SK-N-SH (cell line): ENCODE data around the gene TMEM218. TPM values are rescaled to one million over a fixed set of nuclear protein-coding genes. Genes with fewer than 3 reads are reported as not detected.

Source experiments
- CTCF ChIA-PET: fragments of 300-600, 350-600 bp; formaldehyde crosslinking; extraction: SDS; loops from one replicate; lab custom pipeline; 2021; lab: Yijun Ruan, JAX
- POLR2A ChIA-PET: fragments of 350-600 bp; sonication (Branson Sonifier 250); formaldehyde crosslinking; extraction: SDS; loops from one replicate; lab custom pipeline; 2020; ENCODE audit warnings: antibody characterized with exemption, inconsistent platforms; lab: Yijun Ruan, JAX
- DNase-seq: peaks from one replicate; pipeline ENCODE4 v3.0.0; 2012
- H2AFZ ChIP-seq: fragments of 200-600 bp; sonication (generic); 2 replicates; pipeline ENCODE4 v1.8.1; 2016; ENCODE audit warnings: antibody characterized with exemption, mild to moderate bottlenecking, low read depth
- H3F3A ChIP-seq: fragments of 200-600 bp; sonication (generic); replicated peaks from 2 replicates; pipeline ENCODE3; 2016; ENCODE audit warnings: antibody characterized with exemption, mild to moderate bottlenecking; ENCODE audit not compliant: insufficient read depth
- H3K27ac ChIP-seq, 2 experiments: fragments of 200-500 bp in 1 of 2; fragments of 200-600 bp in 1 of 2; sonication (Bioruptor generic) in 1 of 2; sonication (generic), shearing (Covaris generic) in 1 of 2; 2 replicates each; pipeline versions ENCODE4 v1.5.1 to v1.6.1; 2014 to 2016; ENCODE audit warnings: low read depth in 2 of 2, inconsistent platforms in 1 of 2, low read length in 1 of 2, mild to moderate bottlenecking in 1 of 2, mixed read lengths in 1 of 2
- H3K27me3 ChIP-seq: fragments of 200-600 bp; sonication (generic), shearing (Covaris generic); 2 replicates; pipeline ENCODE4 v1.6.1; 2016; ENCODE audit warnings: mixed run types; ENCODE audit not compliant: insufficient read depth
- H3K36me3 ChIP-seq, 2 experiments: fragments of 200-500 bp in 1 of 2; fragments of 200-600 bp in 1 of 2; sonication (Bioruptor generic) in 1 of 2; sonication (generic) in 1 of 2; replicated peaks in 1 of 2; 2 replicates each; pipeline versions ENCODE3 to v1.5.1; 2014 to 2016; ENCODE audit warnings: low read length in 1 of 2, mild to moderate bottlenecking in 1 of 2; ENCODE audit not compliant: insufficient read depth in 2 of 2, control insufficient read depth in 1 of 2
- H3K4me1 ChIP-seq, 2 experiments: fragments of 200-500 bp in 1 of 2; fragments of 200-600 bp in 1 of 2; sonication (Bioruptor generic) in 1 of 2; sonication (generic), shearing (Covaris generic) in 1 of 2; 2 replicates each; pipeline versions ENCODE4 v1.5.1 to v1.6.1; 2014 to 2016; ENCODE audit warnings: low read depth in 1 of 2, low read length in 1 of 2, mixed run types in 1 of 2; ENCODE audit not compliant: insufficient read depth in 2 of 2, control insufficient read depth in 1 of 2
- H3K4me2 ChIP-seq: fragments of 200-600 bp; sonication (generic), shearing (Covaris generic); 2 replicates; pipeline ENCODE4 v1.6.1; 2017; ENCODE audit warnings: mixed run types
- H3K4me3 ChIP-seq, 2 experiments: fragments of 200-500 bp in 1 of 2; fragments of 200-600 bp in 1 of 2; sonication (Bioruptor generic) in 1 of 2; sonication (generic), shearing (Covaris generic) in 1 of 2; 2 replicates each; pipeline versions ENCODE4 v1.5.1 to v1.8.1; 2014 to 2016; ENCODE audit warnings: low read depth in 2 of 2, inconsistent platforms in 1 of 2, low read length in 1 of 2, mild to moderate bottlenecking in 1 of 2, mixed read lengths in 1 of 2, moderate library complexity in 1 of 2
- H3K79me2 ChIP-seq: fragments of 200-600 bp; sonication (generic); 2 replicates; pipeline ENCODE4 v1.8.1; 2017; ENCODE audit warnings: mild to moderate bottlenecking; ENCODE audit not compliant: insufficient read depth
- H3K9ac ChIP-seq: fragments of 200-600 bp; sonication (generic); 2 replicates; pipeline ENCODE4 v1.6.1; 2017; ENCODE audit warnings: mixed run types
- H3K9me2 ChIP-seq: fragments of 200-600 bp; sonication (generic); 2 replicates; pipeline ENCODE4 v1.6.1; 2017; ENCODE audit warnings: mixed run types
- H3K9me3 ChIP-seq: fragments of 200-600 bp; sonication (generic); 2 replicates; pipeline ENCODE4 v1.6.1; 2017; ENCODE audit warnings: mixed run types, mild to moderate bottlenecking, moderate library complexity
- H4K20me1 ChIP-seq: fragments of 200-600 bp; sonication (generic); 2 replicates; pipeline ENCODE4 v1.6.1; 2017; ENCODE audit warnings: mild to moderate bottlenecking, mixed run types; ENCODE audit not compliant: insufficient read depth
- CHD2 ChIP-seq: fragments of 150-350 bp; IDR thresholded peaks from 2 replicates; pipeline ENCODE4 v1.6.1; 2018; ENCODE audit warnings: low read length; ENCODE audit not compliant: partially characterized antibody
- EP300 ChIP-seq, 2 experiments: IDR thresholded peaks; 2 replicates each; pipeline versions ENCODE4 v1.4.0 to v1.6.1; 2012; ENCODE audit warnings: borderline replicate concordance in 1 of 2, low read depth in 1 of 2, low read length in 1 of 2
- EZH2phosphoT487 ChIP-seq: fragments of 200-600 bp; sonication (generic); IDR thresholded peaks from 2 replicates; pipeline ENCODE4 v1.6.1; 2017; ENCODE audit warnings: low read depth, mixed run types, mild to moderate bottlenecking, antibody characterized with exemption, moderate library complexity, borderline replicate concordance
- FOSL2 ChIP-seq: IDR thresholded peaks from 2 replicates; pipeline ENCODE4 v1.4.0; 2012; ENCODE audit warnings: low read depth, mild to moderate bottlenecking, moderate library complexity, borderline replicate concordance
- GABPA ChIP-seq: IDR thresholded peaks from 2 replicates; pipeline ENCODE4 v1.4.0; 2012; ENCODE audit warnings: low read depth, mild to moderate bottlenecking
- GATA2 ChIP-seq: sonication (generic); formaldehyde crosslinking; IDR thresholded peaks from 2 replicates; pipeline ENCODE4 v1.5.0; 2020; ENCODE audit warnings: mild to moderate bottlenecking, missing genetic modification reagents
- MEF2A ChIP-seq: IDR thresholded peaks from 2 replicates; pipeline ENCODE4 v1.4.0; 2012; ENCODE audit warnings: low read depth, borderline replicate concordance
- RAD21 ChIP-seq: IDR thresholded peaks from 2 replicates; pipeline ENCODE4 v1.6.1; 2012; ENCODE audit warnings: mild to moderate bottlenecking, low read length
- RCOR1 ChIP-seq: fragments of 150-350 bp; IDR thresholded peaks from 2 replicates; pipeline ENCODE4 v1.6.1; 2017; ENCODE audit warnings: antibody characterized with exemption, low read length
- RFX5 ChIP-seq: IDR thresholded peaks from 2 replicates; pipeline ENCODE4 v1.6.1; 2012; ENCODE audit warnings: mild to moderate bottlenecking, improper control_type of control experiment, low read length
- TCF12 ChIP-seq: IDR thresholded peaks from 2 replicates; pipeline ENCODE4 v1.4.0; 2012
- YY1 ChIP-seq: IDR thresholded peaks from 2 replicates; pipeline ENCODE4 v1.4.0; 2012; ENCODE audit warnings: low read depth, mild to moderate bottlenecking
- WGBS: methylation state at CpG from one replicate; pipeline ENCODE4 v1.1.6; 2017; ENCODE audit warnings: low lambda C conversion rate; 5-methylcytosine and 5-hydroxymethylcytosine counted together
- polyA plus RNA-seq, 3 experiments: library from polyadenylated mRNA; depleted of rRNA; stranded (reverse); fragments of >200 nt; gene quantifications; 2 replicates each; pipeline ENCODE4 v1.2.3, GENCODE V29; 2012
- TF ChIP-seq, protein P1 (sequence below): IDR thresholded peaks from 2 replicates; pipeline ENCODE4 v1.4.0; 2012; ENCODE audit warnings: low read depth, borderline replicate concordance
- TF ChIP-seq, protein P2 (sequence below): fragments of 150-350 bp; IDR thresholded peaks from 2 replicates; pipeline ENCODE4 v1.6.1; 2016; ENCODE audit warnings: mild to moderate bottlenecking, low read depth, low read length

Gene TMEM218
- polyA plus RNA-seq, 1 of the 3 experiments (the other 2 are of a cell fraction) = 36.2 TPM

DNA sequence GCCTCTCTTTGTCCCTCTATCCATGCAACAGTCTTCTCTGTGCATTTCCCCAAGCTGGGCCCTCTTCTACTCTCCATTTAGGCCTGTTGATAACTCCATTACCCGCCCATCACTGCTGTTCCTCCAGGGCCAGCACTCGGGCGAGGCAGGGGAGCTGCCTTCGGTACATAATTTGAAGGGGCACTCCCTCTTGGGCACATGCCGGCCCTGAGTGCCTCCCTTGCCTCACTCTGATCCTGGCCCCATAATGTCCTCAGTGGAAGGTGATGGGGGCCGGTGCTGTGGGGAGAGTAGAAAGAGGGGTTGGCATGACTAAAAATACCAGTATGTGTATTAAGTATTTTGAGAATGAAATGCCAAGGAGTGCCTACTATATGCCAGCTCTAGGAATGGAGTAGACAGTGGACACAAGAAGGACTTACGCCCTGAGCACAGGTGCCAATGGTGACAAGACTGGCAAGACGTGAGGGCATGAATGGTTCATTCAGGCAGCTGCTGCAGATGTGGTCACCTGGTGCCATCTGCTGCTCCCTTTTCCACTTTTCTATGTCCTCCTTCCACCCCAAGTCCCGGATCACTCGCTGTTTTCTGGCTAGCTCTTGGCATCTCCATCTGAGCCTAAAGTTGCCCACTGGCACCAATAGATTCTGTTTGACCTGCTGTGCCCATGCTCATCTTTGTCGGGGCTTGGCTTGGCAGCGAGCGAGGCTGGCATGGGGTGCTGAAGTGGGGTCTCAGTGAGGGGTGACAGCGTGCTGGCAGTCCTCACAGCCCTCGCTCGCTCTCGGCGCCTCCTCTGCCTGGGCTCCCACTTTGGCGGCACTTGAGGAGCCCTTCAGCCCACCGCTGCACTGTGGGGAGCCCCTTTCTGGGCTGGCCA lies 22.6 kb downstream of the TMEM218 start:
- ChIA-PET POLR2A (no interaction called here), CTCF (interaction anchor here (1.2 to 13.2 kb wide), 5 partner anchors 52 to 364 kb away, joined by 3 to 147 read pairs (median 7); partner anchors contain the start of gene PKNOX2)
- TF ChIP-seq RCOR1 = no peak
- TF ChIP-seq EZH2phosphoT487 = no peak
- TF ChIP-seq, protein P1, sequence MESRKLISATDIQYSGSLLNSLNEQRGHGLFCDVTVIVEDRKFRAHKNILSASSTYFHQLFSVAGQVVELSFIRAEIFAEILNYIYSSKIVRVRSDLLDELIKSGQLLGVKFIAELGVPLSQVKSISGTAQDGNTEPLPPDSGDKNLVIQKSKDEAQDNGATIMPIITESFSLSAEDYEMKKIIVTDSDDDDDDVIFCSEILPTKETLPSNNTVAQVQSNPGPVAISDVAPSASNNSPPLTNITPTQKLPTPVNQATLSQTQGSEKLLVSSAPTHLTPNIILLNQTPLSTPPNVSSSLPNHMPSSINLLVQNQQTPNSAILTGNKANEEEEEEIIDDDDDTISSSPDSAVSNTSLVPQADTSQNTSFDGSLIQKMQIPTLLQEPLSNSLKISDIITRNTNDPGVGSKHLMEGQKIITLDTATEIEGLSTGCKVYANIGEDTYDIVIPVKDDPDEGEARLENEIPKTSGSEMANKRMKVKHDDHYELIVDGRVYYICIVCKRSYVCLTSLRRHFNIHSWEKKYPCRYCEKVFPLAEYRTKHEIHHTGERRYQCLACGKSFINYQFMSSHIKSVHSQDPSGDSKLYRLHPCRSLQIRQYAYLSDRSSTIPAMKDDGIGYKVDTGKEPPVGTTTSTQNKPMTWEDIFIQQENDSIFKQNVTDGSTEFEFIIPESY = no peak
- TF ChIP-seq RFX5 = no peak
- TF ChIP-seq, protein P2, sequence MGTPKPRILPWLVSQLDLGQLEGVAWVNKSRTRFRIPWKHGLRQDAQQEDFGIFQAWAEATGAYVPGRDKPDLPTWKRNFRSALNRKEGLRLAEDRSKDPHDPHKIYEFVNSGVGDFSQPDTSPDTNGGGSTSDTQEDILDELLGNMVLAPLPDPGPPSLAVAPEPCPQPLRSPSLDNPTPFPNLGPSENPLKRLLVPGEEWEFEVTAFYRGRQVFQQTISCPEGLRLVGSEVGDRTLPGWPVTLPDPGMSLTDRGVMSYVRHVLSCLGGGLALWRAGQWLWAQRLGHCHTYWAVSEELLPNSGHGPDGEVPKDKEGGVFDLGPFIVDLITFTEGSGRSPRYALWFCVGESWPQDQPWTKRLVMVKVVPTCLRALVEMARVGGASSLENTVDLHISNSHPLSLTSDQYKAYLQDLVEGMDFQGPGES = no peak
- TF ChIP-seq CHD2 = no peak
- TF ChIP-seq YY1 = no peak
- no peak overlapping the region for H3K27ac ChIP-seq
- no peaks in the 10 kb centered on the region for H3K9me2 ChIP-seq
- no peak for DNase-seq
- no peak overlapping the region for H3K4me2 ChIP-seq
- H3K4me1 ChIP-seq = peaks cover 4% of the 10 kb centered on the region in 2 experiments; a peak in 2 of 4 replicates
- H3K27me3 ChIP-seq = no peaks in the 10 kb centered on the region
- no peaks in the 10 kb centered on the region for H3K9me3 ChIP-seq
- H3K36me3 ChIP-seq = no peaks in the 10 kb centered on the region
- H4K20me1 ChIP-seq = no peaks in the 10 kb centered on the region
- peaks cover 2% of the 10 kb centered on the region for H3F3A ChIP-seq
- H3K4me3 ChIP-seq = no peak overlapping the region
- no peak overlapping the region for H2AFZ ChIP-seq
- no peak overlapping the region for H3K9ac ChIP-seq
- WGBS = 89% methylated on average over 15 of the region's 20 CpGs
- no peaks in the 10 kb centered on the region for H3K79me2 ChIP-seq

DNA sequence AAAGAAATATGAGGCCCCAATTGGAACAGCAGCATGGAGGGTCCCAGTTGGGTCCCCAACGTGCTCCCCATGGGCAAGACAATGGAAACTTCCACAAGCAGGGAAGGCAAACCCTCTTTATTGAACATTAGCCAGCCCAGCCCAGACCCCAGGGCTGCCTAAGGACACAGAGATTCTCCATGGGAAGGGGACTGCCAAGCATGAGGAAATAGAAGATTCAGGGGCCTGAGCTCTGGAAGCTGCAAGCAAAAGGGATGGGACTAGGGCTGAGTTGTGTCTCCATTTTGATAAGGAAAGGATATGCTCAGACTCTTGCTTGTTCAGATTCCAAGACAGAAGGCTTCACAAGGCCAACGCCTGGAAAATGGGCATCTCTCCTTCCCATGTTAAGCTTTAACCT lies 23.3 kb downstream of the TMEM218 start:
- no peak overlapping the region for H3K4me3 ChIP-seq
- peaks cover 4% of the 10 kb centered on the region in 2 experiments; a peak in 2 of 4 replicates for H3K4me1 ChIP-seq
- no peaks in the 10 kb centered on the region for H3K79me2 ChIP-seq
- TF ChIP-seq MEF2A = no peak
- TF ChIP-seq EP300 (IDR thresholded peaks at IDR 0.05; ENCODE audit: borderline replicate concordance in 1 of 2, low read depth in 1 of 2, low read length in 1 of 2) = no peak
- TF ChIP-seq RAD21 = no peak
- TF ChIP-seq EZH2phosphoT487 = no peak
- TF ChIP-seq GATA2 (CRISPR knock-in tag) = no peak
- no peak for TF ChIP-seq FOSL2
- TF ChIP-seq TCF12 = no peak
- no peak for TF ChIP-seq GABPA
- H3K36me3 ChIP-seq = no peaks in the 10 kb centered on the region
- 92% methylated on average over 2 of the region's 2 CpGs for WGBS
- H3K4me2 ChIP-seq = no peak overlapping the region
- no peak overlapping the region for H2AFZ ChIP-seq
- H3K9me2 ChIP-seq = no peaks in the 10 kb centered on the region
- no peaks in the 10 kb centered on the region for H4K20me1 ChIP-seq
- no peak overlapping the region for H3K27ac ChIP-seq
- no peaks in the 10 kb centered on the region for H3K9me3 ChIP-seq
- H3F3A ChIP-seq = peaks cover 2% of the 10 kb centered on the region
- DNase-seq = no peak
- no peaks in the 10 kb centered on the region for H3K27me3 ChIP-seq
- ChIA-PET CTCF (interaction anchor here (1.2 to 13.2 kb wide), 5 partner anchors 53 to 364 kb away, joined by 3 to 147 read pairs (median 7); partner anchors contain the start of gene PKNOX2), POLR2A (no interaction called here)
- H3K9ac ChIP-seq = no peak overlapping the region
